Lung (tissue), 12 donors: ENCODE data around the gene C19orf44. TPM values are rescaled to one million over a fixed set of nuclear protein-coding genes. Genes with fewer than 3 reads are reported as not detected.

Source experiments
- ATAC-seq: fragments of 200-7000 bp; cut with Tn5 transposase; one replicate; pipeline ENCODE4 v1.9.1; 2020; ENCODE audit warnings: moderate number of reproducible peaks; ENCODE audit not compliant: insufficient read depth, low FRiP score
- DNase-seq, 3 donors: peaks; one replicate each; pipeline ENCODE4 v3.0.0-alpha.2; 2013 to 2017
- H3K27ac ChIP-seq, 2 donors: one replicate each; pipeline ENCODE4 v1.5.1; 2013; ENCODE audit warnings: mild to moderate bottlenecking in 2 of 2, moderate library complexity in 2 of 2, control low read depth in 1 of 2, inconsistent platforms in 1 of 2, low read depth in 1 of 2, low read length in 1 of 2
- H3K27me3 ChIP-seq, 3 donors: one replicate each; pipeline ENCODE4 v1.5.1; 2013; ENCODE audit warnings: low read length in 2 of 3; ENCODE audit not compliant: control insufficient read depth in 3 of 3, insufficient read depth in 3 of 3
- H3K36me3 ChIP-seq, 4 donors: one replicate each; pipeline ENCODE4 v1.5.1; 2013; ENCODE audit warnings: low read length in 4 of 4, mild to moderate bottlenecking in 1 of 4, moderate library complexity in 1 of 4; ENCODE audit not compliant: control insufficient read depth in 4 of 4, insufficient read depth in 4 of 4
- H3K4me1 ChIP-seq, 5 donors: one replicate each; pipeline ENCODE4 v1.5.1; 2013; ENCODE audit warnings: low read length in 5 of 5, mild to moderate bottlenecking in 2 of 5, moderate library complexity in 1 of 5; ENCODE audit not compliant: control insufficient read depth in 5 of 5, insufficient read depth in 5 of 5
- H3K4me3 ChIP-seq: one replicate; pipeline ENCODE4 v1.5.1; 2013; ENCODE audit warnings: mild to moderate bottlenecking, control low read depth, moderate library complexity
- H3K9ac ChIP-seq, 2 donors: one replicate each; pipeline ENCODE4 v1.5.1; 2013; ENCODE audit warnings: low read length in 2 of 2, control low read depth in 1 of 2; ENCODE audit not compliant: insufficient read depth in 1 of 2
- H3K9me3 ChIP-seq, 4 donors: one replicate each; pipeline ENCODE4 v1.5.1; 2013; ENCODE audit warnings: low read length in 3 of 4, mild to moderate bottlenecking in 1 of 4, moderate library complexity in 1 of 4; ENCODE audit not compliant: control insufficient read depth in 4 of 4, insufficient read depth in 3 of 4
- CTCF ChIP-seq: IDR thresholded peaks from 2 replicates; pipeline ENCODE4 v1.5.1; 2012; ENCODE audit warnings: mild to moderate bottlenecking; ENCODE audit errors: control extremely low read depth, extremely low read depth
- WGBS, 2 donors: extraction: QIAGEN DNeasy Blood & Tissue Kit; methylation state at CpG; one replicate each; pipeline ENCODE4 v1.1.7; 2013; 5-methylcytosine and 5-hydroxymethylcytosine counted together
- polyA plus RNA-seq, 2 donors: library from polyadenylated mRNA; stranded (reverse); fragments of 200-250 nt; gene quantifications; one replicate each; pipeline ENCODE4 v1.2.1, GENCODE V29; 2013
- total RNA-seq, 2 donors: library from RNA; depleted of rRNA in 1 of 2; stranded (reverse); fragments of >200 nt in 1 of 2; gene quantifications; one replicate each; pipeline ENCODE4 v1.2.1, GENCODE V29; 2014 to 2021
- donor health status: control.
- donor health status: control.
- donor health status: Bipolar disorder and iron deficiency.
- donor health status: healthy.
- donor health status: DM: yes; HTN: yes; CAD: no.

The C19orf44 gene
- total and polyA plus RNA-seq, 4 donors, result 3.1 to 9.4 (median 4.6) TPM

GRCh38 chr19:16531380-16531669 is 35.1 kb downstream of the C19orf44 start:
- no peak for ATAC-seq
- no peak for DNase-seq
- 97% methylated on average over 12 of the region's 12 CpGs for WGBS, 2 donors
- H3K4me1 ChIP-seq, result no peaks in the 10 kb centered on the region
- peaks cover 21 to 82% (median 52%) of the 10 kb centered on the region in 4 donors for H3K36me3 ChIP-seq
- no peak overlapping the region for H3K9ac ChIP-seq
- no peaks in the 10 kb centered on the region for H3K27me3 ChIP-seq
- no peak overlapping the region for H3K4me3 ChIP-seq
- H3K27ac ChIP-seq, result no peak overlapping the region
- TF ChIP-seq CTCF, result no peak
- no peaks in the 10 kb centered on the region for H3K9me3 ChIP-seq

DNA sequence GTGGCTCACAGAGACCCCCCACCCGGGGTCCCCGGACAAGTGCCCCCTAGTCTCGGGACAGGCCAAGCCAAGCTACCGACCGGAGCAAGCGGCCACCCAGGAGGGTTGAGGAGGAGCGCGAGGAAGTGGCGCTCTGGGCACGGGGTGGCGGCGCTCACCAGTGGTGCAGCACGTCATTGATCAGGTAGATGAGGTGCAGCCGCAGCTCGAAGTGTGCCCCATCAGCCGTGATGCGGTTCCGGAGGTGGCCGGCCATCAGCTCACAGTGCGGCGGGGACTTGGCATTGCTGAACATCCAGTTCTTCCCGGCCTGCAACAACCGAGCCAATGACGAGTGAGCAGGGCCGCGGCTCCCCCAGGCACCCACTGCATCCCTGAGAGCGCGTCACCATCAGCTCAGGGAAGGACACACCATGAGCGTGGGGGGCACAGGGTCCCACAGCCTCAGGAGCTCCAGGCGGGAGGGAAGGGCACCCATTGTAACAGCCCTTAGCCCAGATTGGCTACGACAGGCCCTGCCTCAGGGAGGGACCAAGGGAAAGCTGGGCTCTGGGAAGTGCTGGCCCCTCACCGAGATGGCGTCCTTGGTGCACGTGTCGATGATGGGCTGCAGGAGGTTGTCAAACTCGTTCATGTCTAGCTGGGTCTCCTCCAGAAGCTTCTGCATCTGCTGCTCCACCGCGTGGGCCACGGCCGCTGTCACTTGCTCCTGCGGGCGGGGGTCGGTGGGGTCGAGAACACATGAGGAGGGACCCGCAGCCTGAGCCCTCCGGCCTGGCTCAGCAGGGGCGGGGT is 36.4 kb downstream of the C19orf44 start:
- H3K27ac ChIP-seq, result no peak overlapping the region

DNA sequence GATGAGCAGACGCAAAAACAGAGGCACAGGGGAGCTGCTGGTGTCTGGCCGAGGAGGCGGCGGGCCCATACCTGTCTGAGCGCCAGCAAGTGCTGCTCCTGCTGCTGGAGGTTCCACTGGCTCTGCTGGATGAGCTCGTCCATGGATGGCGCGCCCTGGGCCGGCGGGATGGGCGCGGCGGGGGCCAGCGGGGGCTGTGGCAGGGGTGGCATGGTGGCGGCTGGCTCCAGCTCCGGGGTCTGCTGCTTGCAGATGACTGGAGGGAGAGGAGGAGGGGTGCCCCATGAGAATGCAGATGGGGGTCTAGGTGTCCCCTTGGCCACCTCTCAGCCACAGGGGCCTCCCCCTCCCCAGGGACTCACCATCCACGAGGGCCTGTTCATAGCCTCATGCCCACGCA is 39.2 kb downstream of the C19orf44 start:
- WGBS, 2 donors, result 94 to 96% methylated on average over 18 of the region's 18 CpGs
- no peaks in the 10 kb centered on the region for H3K9me3 ChIP-seq
- H3K27ac ChIP-seq, result no peak overlapping the region
- no peaks in the 10 kb centered on the region for H3K27me3 ChIP-seq
- DNase-seq, result no peak
- ATAC-seq, result no peak
- peaks cover 12 to 70% (median 46%) of the 10 kb centered on the region in 4 donors for H3K36me3 ChIP-seq
- no peak overlapping the region for H3K9ac ChIP-seq
- TF ChIP-seq CTCF, result no peak
- no peak overlapping the region for H3K4me3 ChIP-seq
- H3K4me1 ChIP-seq, result peaks cover 0 to 3% (median 0%) of the 10 kb centered on the region in 5 donors

More for the DNA sequence above, 36.4 kb downstream of the C19orf44 start:
- no peak overlapping the region for H3K9ac ChIP-seq
- no peak overlapping the region for H3K4me3 ChIP-seq
- ATAC-seq (no peak), DNase-seq (peak; percentile 50 to 64 (median 53))
- no peaks in the 10 kb centered on the region for H3K27me3 ChIP-seq
- no peak for TF ChIP-seq CTCF
- peaks cover 15 to 81% (median 47%) of the 10 kb centered on the region in 4 donors for H3K36me3 ChIP-seq
- H3K4me1 ChIP-seq, result no peaks in the 10 kb centered on the region
- 91 to 93% methylated on average over 46 to 47 of the region's 47 CpGs for WGBS, 2 donors
- H3K9me3 ChIP-seq, result no peaks in the 10 kb centered on the region
